Smooth muscle cell (in vitro differentiated cells): ENCODE data around the gene NEB. TPM values are rescaled to one million over a fixed set of nuclear protein-coding genes. Genes with fewer than 3 reads are reported as not detected.

Experiments used
- DNase-seq: peaks from one replicate; lab custom pipeline; 2025; ENCODE audit not compliant: unreplicated experiment; lab: John Stamatoyannopoulos, UW
- H2AFZ ChIP-seq: fragments of 200-600 bp; sonication (generic); 2 replicates; pipeline ENCODE4 v1.6.0; 2016; ENCODE audit warnings: antibody characterized with exemption, low read depth, mild to moderate bottlenecking
- H3F3A ChIP-seq: fragments of 200-600 bp; sonication (generic); 2 replicates; pipeline ENCODE4 v1.6.0; 2017; ENCODE audit warnings: antibody characterized with exemption, low read depth
- H3K27ac ChIP-seq: fragments of 200-600 bp; sonication (generic); 2 replicates; pipeline ENCODE4 v1.5.1; 2016; ENCODE audit warnings: low read depth, mild to moderate bottlenecking
- H3K27me3 ChIP-seq: fragments of 200-600 bp; sonication (generic); 2 replicates; pipeline ENCODE4 v1.6.1; 2016; ENCODE audit warnings: low read depth, mild to moderate bottlenecking
- H3K36me3 ChIP-seq: fragments of 200-600 bp; sonication (generic); 2 replicates; pipeline ENCODE4 v1.5.1; 2016; ENCODE audit warnings: low read depth
- H3K4me1 ChIP-seq: fragments of 200-600 bp; sonication (generic); 2 replicates; pipeline ENCODE4 v1.5.1; 2016; ENCODE audit warnings: low read depth
- H3K4me2 ChIP-seq: fragments of 200-600 bp; sonication (generic); 2 replicates; pipeline ENCODE4 v1.6.0; 2016; ENCODE audit warnings: mild to moderate bottlenecking
- H3K4me3 ChIP-seq: fragments of 200-600 bp; sonication (generic); 2 replicates; pipeline ENCODE4 v1.5.1; 2016; ENCODE audit warnings: mild to moderate bottlenecking
- H3K79me2 ChIP-seq: fragments of 200-600 bp; sonication (generic); 2 replicates; pipeline ENCODE4 v1.6.0; 2016; ENCODE audit warnings: low read depth, mild to moderate bottlenecking
- H3K9ac ChIP-seq: fragments of 200-600 bp; sonication (generic); 2 replicates; pipeline ENCODE4 v1.6.0; 2016; ENCODE audit warnings: low read depth
- H3K9me3 ChIP-seq: fragments of 200-600 bp; sonication (generic); replicated peaks from 2 replicates; pipeline ENCODE4 v1.5.1; 2016; ENCODE audit warnings: low read depth
- H4K20me1 ChIP-seq: fragments of 200-600 bp; sonication (generic); 2 replicates; pipeline ENCODE4 v1.6.0; 2016; ENCODE audit warnings: low read depth
- WGBS: methylation state at CpG from one replicate; pipeline ENCODE4 v1.1.7; 2016; ENCODE audit warnings: low lambda C conversion rate; 5-methylcytosine and 5-hydroxymethylcytosine counted together
- polyA plus RNA-seq: library from polyadenylated mRNA; unstranded; fragments of >200 nt; fragmentation: Nextera tagmentation; extraction: Ambion mirVana; gene quantifications from 2 replicates; pipeline ENCODE4 v1.2.1, GENCODE V29; 2016
- total RNA-seq: library from RNA; depleted of rRNA; stranded (reverse); fragments of >200 nt; gene quantifications from 2 replicates; pipeline ENCODE4 v1.2.3, GENCODE V29; 2014
- TF ChIP-seq, protein P1 (sequence below): fragments of 200-600 bp; sonication (generic); IDR thresholded peaks from 2 replicates; pipeline ENCODE4 v1.5.1; 2017; ENCODE audit warnings: borderline replicate concordance, mild to moderate bottlenecking, antibody characterized with exemption; ENCODE audit not compliant: insufficient read depth, poor library complexity, severe bottlenecking

NEB gene
- total and polyA plus RNA-seq, 2 experiments from 2014 or later = 0.18 to 1.3 TPM

DNA sequence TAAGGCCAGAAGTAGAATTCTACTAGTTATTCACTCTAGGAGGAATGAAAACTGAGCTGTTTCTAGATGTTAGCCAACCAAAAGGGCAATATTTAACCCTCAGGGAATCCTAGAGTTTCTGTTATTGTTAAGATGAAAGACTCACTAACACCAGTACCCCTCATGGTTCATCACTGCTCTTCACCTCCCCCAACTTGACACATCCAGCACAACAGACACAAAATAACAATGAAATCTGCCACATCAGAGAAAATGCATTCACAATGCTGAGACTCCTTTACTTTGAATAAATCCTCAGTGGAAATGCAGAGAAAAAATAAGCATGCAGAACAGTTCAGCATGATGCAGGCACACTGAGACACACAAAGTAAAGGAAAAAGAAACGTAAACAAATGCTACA lies 213.3 kb downstream of the NEB start:
- WGBS = 71% methylated on average over 1 of the region's 1 CpG
- no peaks in the 10 kb centered on the region for H3K36me3 ChIP-seq
- TF ChIP-seq, protein P1, sequence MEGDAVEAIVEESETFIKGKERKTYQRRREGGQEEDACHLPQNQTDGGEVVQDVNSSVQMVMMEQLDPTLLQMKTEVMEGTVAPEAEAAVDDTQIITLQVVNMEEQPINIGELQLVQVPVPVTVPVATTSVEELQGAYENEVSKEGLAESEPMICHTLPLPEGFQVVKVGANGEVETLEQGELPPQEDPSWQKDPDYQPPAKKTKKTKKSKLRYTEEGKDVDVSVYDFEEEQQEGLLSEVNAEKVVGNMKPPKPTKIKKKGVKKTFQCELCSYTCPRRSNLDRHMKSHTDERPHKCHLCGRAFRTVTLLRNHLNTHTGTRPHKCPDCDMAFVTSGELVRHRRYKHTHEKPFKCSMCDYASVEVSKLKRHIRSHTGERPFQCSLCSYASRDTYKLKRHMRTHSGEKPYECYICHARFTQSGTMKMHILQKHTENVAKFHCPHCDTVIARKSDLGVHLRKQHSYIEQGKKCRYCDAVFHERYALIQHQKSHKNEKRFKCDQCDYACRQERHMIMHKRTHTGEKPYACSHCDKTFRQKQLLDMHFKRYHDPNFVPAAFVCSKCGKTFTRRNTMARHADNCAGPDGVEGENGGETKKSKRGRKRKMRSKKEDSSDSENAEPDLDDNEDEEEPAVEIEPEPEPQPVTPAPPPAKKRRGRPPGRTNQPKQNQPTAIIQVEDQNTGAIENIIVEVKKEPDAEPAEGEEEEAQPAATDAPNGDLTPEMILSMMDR = no peak
- H3K4me3 ChIP-seq = no peak overlapping the region
- no peaks in the 10 kb centered on the region for H4K20me1 ChIP-seq
- H3F3A ChIP-seq = no peaks in the 10 kb centered on the region
- H3K79me2 ChIP-seq = no peaks in the 10 kb centered on the region
- H3K27me3 ChIP-seq = no peaks in the 10 kb centered on the region
- DNase-seq = no peak
- no peaks in the 10 kb centered on the region for H3K9me3 ChIP-seq
- H2AFZ ChIP-seq = peak overlapping the region; percentile 2
- H3K4me2 ChIP-seq = no peak overlapping the region
- no peak overlapping the region for H3K27ac ChIP-seq
- no peak overlapping the region for H3K9ac ChIP-seq
- peaks cover 4% of the 10 kb centered on the region for H3K4me1 ChIP-seq

DNA sequence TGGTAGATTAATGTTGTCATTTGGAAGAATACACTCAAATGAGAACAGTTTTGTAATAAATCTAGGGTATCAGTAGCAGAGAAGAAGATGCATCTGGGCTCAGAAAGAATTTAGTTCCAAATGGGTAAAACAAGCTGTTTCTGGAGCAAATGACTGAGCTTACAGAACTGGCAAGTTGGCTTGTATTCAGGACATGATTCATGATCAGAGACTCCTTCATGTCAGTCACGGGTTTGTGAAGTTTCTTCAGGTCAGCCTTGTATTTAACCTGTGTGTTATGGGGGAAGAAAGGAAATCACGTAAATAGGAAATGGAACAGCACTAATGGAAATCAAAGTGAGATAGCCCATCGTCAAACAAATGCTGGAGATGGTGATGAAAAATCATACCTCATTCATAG lies 215.5 kb downstream of the NEB start:
- Histone ChIP-seq H3K27me3 (no peaks in the 10 kb centered on the region), H3K36me3 (no peaks in the 10 kb centered on the region), H3K9me3 (no peaks in the 10 kb centered on the region), H3K27ac (no peak overlapping the region), H3K9ac (no peak overlapping the region), H2AFZ (no peak overlapping the region), H3K4me1 (peaks cover 4% of the 10 kb centered on the region), H3K79me2 (no peaks in the 10 kb centered on the region), H4K20me1 (no peaks in the 10 kb centered on the region), H3F3A (no peaks in the 10 kb centered on the region), H3K4me2 (no peak overlapping the region), H3K4me3 (no peak overlapping the region)
- DNase-seq = no peak
- TF ChIP-seq, protein P1 = no peak
- 88% methylated on average over 3 of the region's 3 CpGs for whole genome bisulfite sequencing

DNA sequence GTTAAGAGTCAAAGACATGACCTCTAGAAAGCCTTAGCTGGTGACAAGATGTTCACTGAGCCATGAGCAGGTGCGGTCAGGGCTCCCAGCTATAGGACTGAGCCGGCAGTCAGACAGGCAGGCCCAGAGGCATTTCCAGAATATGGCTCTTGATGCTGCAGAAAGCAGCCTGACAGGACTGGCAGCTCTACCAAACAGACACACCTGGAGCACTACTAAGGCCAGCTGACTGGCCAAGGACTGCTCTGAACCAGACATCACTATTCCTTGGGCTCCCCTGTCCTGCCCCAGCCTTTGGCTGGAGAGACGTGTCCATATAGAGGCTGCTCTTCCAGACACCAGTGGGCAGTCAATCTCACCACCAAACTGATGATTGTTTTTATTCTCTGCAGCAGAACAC lies 225.8 kb downstream of the NEB start:
- Histone ChIP-seq H2AFZ (no peak overlapping the region), H3K27me3 (no peaks in the 10 kb centered on the region), H3K9me3 (no peaks in the 10 kb centered on the region), H3K27ac (no peak overlapping the region), H3K4me3 (no peak overlapping the region), H3K9ac (no peak overlapping the region), H4K20me1 (no peaks in the 10 kb centered on the region), H3F3A (no peaks in the 10 kb centered on the region), H3K4me1 (no peaks in the 10 kb centered on the region), H3K36me3 (no peaks in the 10 kb centered on the region), H3K4me2 (no peak overlapping the region), H3K79me2 (no peaks in the 10 kb centered on the region)
- WGBS = 68% methylated on average over 3 of the region's 3 CpGs
- DNase-seq = no peak
- TF ChIP-seq, protein P1 = no peak

DNA sequence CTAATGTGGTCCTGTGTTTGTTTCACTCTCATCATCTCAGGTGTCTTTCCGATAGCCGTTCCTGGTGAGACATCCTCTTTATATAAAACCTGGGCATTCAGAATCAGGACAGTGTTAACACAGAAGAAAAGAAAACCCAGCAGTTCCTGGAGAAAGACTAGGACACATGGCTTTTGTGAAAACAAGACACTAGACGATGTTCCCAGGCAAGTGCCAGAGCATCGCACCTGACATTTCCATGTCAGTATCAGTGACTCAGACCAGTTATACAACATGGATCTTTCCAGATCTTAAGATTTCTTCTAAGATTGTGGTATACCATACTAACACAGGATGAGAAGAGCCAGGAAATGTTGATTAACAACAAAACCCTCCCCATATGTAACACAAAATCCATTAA lies 228.1 kb downstream of the NEB start:
- TF ChIP-seq, protein P1 = no peak
- no peak overlapping the region for H3K4me3 ChIP-seq
- 98% methylated on average over 4 of the region's 4 CpGs for WGBS
- H3K27ac ChIP-seq = no peak overlapping the region
- no peak overlapping the region for H3K9ac ChIP-seq
- no peaks in the 10 kb centered on the region for H3K36me3 ChIP-seq
- no peaks in the 10 kb centered on the region for H3K4me1 ChIP-seq
- no peaks in the 10 kb centered on the region for H4K20me1 ChIP-seq
- DNase-seq = no peak
- no peaks in the 10 kb centered on the region for H3K27me3 ChIP-seq
- no peak overlapping the region for H3K4me2 ChIP-seq
- no peaks in the 10 kb centered on the region for H3F3A ChIP-seq
- no peak overlapping the region for H2AFZ ChIP-seq
- no peaks in the 10 kb centered on the region for H3K9me3 ChIP-seq
- no peaks in the 10 kb centered on the region for H3K79me2 ChIP-seq
